Activated effector memory CD4-positive, alpha-beta T cell treated with anti-CD3 and anti-CD28 coated beads, Interleukin-2, amount 50 U/mL, for 16 hours (primary cell): Measurements from ENCODE around the gene GZMM.

Experiments used
- DNase-seq: peaks from one replicate; pipeline ENCODE4 v3.0.0-alpha.2; 2020

The GZMM gene

DNA sequence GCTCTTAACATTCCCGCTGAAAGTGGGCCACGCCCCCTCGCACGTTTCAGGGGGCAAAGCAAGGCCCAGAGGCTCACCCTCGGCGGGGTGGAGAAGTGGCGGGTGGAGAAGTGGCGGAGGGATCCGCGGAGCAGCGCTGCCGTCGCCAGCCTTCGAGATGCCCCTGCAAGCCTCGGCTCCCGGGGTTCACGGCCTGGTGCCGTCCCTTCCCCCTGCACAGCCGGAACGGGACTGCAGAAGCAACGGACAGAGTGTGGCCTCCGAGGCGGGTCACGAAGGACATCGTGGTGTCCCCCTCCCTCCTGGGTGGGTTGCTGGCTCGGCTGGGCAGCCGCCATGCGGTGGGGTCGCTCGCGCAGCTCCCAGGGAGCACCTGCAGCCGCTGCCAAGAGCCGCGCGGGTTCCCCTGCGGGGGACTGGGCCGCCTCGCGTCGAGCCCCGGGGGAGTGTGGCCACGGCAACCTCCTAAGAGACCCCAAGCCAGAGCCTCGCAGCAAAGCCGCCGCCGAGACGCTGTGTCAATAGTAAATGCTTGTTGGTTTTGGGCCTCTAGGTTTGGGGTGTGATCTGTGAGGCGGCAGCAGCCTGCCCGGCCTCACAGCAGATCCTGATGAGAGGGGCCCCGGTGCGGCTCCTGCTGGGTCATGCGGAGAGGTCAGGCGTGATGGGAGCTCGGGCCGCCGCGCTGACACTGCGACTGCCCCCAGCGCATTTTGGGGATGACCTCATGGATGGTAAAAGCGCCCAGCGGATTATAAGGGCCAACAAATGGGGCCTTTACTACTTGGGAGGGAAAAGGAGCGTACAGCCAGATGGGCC lies 31.1 kb upstream of the GZMM start:
- no peak for DNase-seq

GRCh38 chr19:513368-514165 lies 30.3 kb upstream of the GZMM start:
- DNase-seq: no peak

GRCh38 chr19:514166-514663 lies 29.6 kb upstream of the GZMM start:
- DNase-seq: no peak

GRCh38 chr19:517721-518597 lies 25.9 kb upstream of the GZMM start:
- no peak for DNase-seq

GRCh38 chr19:518598-519231 lies 25.1 kb upstream of the GZMM start:
- peak; percentile 84 for DNase-seq

DNA sequence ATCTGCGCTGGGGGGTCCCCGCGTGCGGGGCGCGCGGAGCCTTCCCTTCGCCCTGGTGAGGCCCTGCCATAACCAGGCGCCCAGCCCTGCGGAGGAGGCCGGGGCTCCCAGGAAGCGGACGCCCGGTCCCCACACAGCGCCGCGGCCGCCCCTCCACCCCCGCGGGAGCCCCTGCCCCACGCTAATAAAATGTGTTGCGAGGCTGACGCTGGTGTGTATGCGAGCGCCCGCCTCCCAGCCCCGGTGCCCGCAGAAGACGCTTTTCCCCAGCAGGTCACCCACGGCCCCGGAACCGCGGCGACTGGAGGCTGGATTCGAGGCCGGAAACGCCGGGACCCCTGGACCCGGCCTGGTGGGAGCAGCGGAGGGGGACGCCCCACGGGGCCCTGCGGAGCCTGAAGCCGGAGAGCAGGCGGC lies 24.4 kb upstream of the GZMM start:
- no peak for DNase-seq

DNA sequence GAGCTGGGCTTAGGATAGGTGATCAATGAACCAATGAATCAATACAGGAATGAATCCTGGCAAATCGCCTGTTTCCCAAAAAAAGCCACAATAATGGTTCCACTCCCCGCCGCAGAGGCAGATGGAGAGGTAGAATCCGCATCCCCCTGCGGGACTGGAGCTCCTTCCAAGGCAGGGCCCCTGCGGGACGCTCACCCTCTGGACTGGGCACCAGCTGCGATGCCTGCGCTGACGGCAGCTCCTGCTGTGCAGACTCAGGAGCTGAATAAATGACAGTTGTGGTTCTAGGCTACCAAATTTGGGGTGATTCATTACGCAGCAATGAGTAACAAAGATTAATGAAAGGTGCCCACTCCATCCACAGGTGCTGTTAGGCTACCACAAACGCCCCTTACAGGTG lies 21.1 kb upstream of the GZMM start:
- no peak for DNase-seq

DNA sequence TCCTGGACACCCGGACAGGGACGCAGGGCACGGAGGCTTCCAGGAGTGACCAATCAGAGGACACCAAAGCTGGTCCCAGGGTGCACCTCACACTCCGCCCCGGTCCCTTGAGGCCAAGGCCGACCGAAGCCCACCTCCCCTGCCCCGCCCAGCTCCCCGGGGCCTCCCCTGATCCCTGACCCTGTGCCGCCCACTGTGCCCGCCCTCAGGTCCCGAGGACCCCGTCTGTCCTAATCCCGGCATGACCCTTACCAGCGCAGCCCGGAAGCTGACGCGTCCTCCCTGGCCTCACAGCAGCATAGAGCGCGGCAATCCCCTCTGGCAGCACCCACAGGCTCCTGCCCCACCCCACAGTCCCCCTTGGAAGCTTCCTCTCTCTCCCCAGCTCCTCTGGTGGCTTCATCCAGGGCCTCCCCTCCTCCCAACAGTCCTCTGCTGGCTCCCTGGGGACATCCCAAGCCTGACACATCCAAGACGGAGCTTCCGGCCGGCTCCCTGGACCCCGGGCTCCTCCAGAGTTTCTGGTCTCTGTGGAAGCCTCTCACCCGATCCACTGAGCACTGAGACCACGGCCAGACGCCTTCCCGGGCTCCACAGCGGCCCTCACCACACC lies 19.7 kb upstream of the GZMM start:
- no peak for DNase-seq

GRCh38 chr19:525029-525428 lies 18.8 kb upstream of the GZMM start:
- no peak for DNase-seq

DNA sequence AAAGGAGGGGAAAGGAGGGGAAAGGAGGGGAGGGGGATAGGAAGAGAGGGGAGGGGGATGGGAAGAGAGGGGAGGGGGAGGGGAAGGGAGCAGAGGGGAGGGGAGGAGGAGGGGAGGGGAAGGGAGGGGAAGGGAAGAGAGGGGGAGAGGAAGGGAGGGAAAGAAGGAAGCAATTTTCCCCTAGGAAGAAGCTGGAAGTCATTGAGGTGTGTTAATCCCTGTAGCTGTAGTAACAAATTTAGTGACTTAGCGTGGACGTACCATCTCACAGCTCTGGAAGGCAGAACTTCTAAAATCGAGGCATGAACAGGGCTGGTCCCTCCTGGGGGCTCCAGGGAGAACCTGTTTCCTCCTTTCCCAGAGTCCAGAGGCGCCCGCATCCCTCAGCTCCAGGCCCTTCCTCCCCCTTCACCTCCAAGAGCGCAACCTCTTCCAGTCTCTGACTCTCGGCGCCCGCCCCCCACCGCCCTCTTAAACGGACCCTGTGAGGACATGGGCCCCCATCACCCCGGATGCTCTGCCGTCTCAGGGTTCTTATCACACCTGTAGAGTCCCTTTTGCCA lies 17.9 kb upstream of the GZMM start:
- no peak for DNase-seq

DNA sequence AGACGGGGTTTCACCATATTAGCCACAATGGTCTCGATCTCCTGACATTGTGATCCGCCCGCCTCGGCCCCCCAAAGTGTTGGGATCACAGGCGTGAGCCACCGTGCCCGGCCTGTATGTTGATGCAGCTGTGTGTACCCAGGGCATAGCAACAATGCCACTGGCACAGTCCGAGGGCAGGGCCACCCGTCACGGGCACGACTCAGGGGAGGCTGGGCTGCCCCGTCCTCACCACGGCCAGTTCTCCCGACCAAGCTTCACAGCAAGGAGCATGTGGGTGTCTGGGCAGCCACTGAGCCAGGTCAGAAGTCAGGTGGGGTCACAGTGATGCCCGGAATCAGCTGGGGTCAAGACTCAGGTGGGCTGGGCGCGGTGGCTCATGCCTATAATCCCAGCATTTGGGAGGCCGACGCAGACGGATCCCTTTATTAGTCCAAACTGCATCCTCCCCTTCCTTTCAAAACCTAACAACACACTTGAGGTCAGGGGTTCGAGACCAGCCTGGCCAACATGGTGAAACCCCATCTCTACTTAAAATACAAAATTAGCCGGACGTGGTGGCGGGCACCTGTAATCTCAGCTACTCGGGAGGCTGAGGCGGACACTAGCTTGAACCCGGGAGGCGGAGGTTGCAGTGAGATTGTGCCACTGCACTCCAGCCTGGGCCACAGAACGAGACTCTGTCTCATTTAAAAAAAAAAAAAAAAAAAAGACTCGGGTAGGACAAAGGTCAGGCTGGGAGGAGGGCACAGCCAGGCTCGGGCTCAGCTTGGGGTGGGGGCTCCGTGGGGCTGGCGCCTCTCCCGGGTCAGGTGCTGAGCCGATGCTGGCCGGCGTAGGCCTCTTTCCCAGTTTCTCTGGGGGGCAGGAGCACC lies 13.5 kb upstream of the GZMM start:
- no peak for DNase-seq

DNA sequence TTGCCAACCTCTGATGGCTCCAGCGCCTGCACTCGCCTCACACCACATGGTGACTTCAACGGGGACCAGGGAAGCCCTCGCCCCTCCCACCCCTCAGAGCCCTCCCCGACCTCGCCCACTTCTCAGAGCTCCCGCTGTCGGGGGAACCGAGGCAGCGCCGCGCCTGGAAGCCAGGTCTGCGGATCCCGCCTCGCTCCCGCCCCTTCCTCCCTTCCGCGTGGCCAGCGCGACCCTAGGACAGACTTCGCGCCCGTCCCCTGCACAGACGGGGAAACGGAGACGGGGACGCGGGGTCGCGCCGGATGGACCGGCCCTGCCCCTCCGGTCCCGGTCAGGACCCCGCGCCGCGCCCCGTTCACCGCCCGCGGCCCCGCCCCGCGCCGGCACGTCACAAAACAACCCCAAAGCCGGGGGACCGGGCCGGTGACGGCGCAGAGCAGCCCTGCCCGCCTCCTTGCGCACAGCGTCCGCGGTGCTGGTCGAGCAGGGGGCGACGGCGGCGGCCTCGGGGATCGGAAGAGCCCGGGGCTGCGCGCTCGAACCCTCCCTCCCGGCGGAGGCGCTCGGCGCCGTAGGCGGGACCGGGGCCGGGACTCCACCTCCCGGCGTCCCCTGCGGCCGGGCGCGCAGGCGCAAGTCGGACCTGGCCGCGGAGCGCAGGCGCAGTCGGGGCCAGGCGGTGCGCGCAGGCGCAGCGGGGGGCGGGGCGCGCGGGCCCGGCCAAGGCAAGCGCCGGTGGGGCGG lies 12.7 kb upstream of the GZMM start:
- DNase-seq: peak; percentile 96

DNA sequence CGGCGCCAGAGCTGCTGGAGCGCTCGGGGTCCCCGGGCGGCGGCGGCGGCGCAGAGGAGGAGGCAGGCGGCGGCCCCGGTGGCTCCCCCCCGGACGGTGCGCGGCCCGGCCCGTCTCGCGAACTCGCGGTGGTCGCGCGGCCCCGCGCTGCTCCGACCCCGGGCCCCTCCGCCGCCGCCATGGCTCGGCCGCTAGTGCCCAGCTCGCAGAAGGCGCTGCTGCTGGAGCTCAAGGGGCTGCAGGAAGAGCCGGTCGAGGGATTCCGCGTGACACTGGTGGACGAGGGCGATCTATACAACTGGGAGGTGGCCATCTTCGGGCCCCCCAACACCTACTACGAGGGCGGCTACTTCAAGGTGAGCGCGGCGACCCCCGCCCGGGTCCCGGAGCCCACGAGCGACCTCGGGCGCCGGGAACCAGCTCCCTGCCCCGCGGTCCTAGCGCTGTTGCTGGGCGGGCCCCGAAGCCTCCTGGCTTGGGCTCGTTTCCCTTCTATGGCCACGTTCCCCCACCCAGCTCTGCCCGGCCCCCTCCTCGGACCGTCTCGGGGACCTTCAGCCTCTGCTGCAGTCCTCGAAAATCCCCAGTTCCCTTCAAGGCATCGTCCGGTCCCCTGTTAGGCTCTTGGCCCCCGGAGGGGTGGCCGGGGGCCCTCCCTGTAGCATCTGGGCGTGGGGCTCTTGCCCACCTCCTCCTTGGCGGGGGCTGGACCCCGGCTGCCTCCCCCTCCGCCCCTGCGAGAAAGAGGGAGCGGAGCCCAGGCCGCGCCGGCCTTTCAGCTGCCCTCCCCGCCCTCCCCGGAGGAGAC lies 11.9 kb upstream of the GZMM start, which contains the start of gene CDC34:
Gene CDC34 (plus strand): TSS at position 8 of the 808 bp plus-strand sequence. CDS start 172 bp downstream, at position 180.
- no peak for DNase-seq

DNA sequence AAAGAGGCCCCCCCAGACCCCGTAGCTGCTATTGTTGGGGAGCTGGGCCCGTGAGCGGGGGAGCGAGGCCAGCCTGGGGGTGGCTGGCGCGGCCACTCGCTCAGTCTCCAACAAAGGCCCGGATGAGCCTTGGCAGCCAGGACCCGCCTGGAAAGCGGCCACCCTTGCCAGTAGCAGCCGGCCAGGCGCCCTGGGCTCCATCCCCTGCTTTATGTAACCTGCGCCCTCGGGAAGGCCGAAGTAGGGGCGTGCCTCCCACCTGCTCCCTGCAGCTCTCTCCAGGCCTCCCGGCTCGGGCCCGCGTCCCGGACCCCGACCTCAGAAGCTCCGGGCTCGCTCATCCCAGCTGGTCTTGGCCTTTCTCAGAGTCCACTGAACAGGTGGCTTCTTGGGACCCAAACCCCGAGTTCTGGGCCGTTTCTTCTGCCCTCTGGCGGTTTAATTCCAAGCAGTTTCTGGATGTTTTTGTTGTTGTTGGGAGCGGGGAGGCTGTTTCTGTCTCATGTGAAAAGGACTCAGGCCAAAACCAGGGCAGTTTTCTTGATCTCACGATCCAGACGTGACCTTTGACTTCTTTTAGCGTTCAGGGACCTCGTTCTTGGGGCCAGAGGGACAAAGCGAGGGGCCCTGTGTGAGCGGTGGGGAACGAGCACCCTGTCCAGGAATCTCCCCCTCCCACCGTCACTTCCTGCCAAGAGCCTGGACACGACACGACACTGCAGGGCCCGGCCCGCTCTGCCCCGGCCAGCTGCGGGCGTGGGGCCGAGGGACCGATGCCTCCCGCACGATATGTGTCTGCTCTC lies 11.1 kb upstream of the GZMM start:
- peak; percentile 78 for DNase-seq

GRCh38 chr19:533364-534058 lies 10.3 kb upstream of the GZMM start:
- no peak for DNase-seq

- DNase-seq: no peak
These were observed 9.8 kb upstream of the GZMM start for GRCh38 chr19:534088-534487.
